DND-41 (cell line): Measurements from ENCODE around the gene PRPF6.

Source experiments
- ATAC-seq: fragments of 200-7000 bp; cut with Tn5 transposase; 3 replicates; pipeline ENCODE4 v1.9.1; 2021; ENCODE audit warnings: low read depth; ENCODE audit not compliant: insufficient read depth
- DNase-seq: peaks from one replicate; pipeline ENCODE4 v3.0.0-alpha.2; 2020
- H2AFZ ChIP-seq: 2 replicates; pipeline ENCODE4 v1.6.0; 2012; ENCODE audit warnings: low read depth, low read length
- H3K27ac ChIP-seq: 2 replicates; pipeline ENCODE4 v1.5.1; 2012; ENCODE audit warnings: low read length, inconsistent platforms
- H3K27me3 ChIP-seq: fragments of 200-600 bp; sonication (generic); 2 replicates; pipeline ENCODE4 v1.6.0; 2012; ENCODE audit warnings: low read length, mild to moderate bottlenecking, inconsistent platforms; ENCODE audit not compliant: insufficient read depth, poor library complexity
- H3K36me3 ChIP-seq: 2 replicates; pipeline ENCODE4 v1.5.1; 2012; ENCODE audit warnings: low read length, inconsistent platforms; ENCODE audit not compliant: insufficient read depth
- H3K4me1 ChIP-seq: 2 replicates; pipeline ENCODE4 v1.5.1; 2012; ENCODE audit warnings: mild to moderate bottlenecking, low read length; ENCODE audit not compliant: insufficient read depth
- H3K4me2 ChIP-seq: 2 replicates; pipeline ENCODE4 v1.6.0; 2012; ENCODE audit warnings: mild to moderate bottlenecking, moderate library complexity, low read length, inconsistent platforms; ENCODE audit not compliant: insufficient read depth
- H3K4me3 ChIP-seq, 2 experiments: fragments of 200-600 bp in 1 of 2; shearing (Covaris generic) in 1 of 2; 2 replicates each; pipeline ENCODE4 v1.5.1; 2012 to 2016; ENCODE audit warnings: inconsistent platforms in 2 of 2, low read length in 2 of 2, mild to moderate bottlenecking in 2 of 2, low read depth in 1 of 2, moderate library complexity in 1 of 2
- H3K79me2 ChIP-seq: 2 replicates; pipeline ENCODE4 v1.6.0; 2012; ENCODE audit warnings: low read length, inconsistent platforms; ENCODE audit not compliant: insufficient read depth
- H3K9ac ChIP-seq: 2 replicates; pipeline ENCODE4 v1.6.0; 2012; ENCODE audit warnings: low read depth, mild to moderate bottlenecking, inconsistent platforms, low read length, moderate library complexity
- H3K9me3 ChIP-seq: 2 replicates; pipeline ENCODE4 v1.5.1; 2012; ENCODE audit warnings: low read length, moderate library complexity, mild to moderate bottlenecking, inconsistent platforms; ENCODE audit not compliant: insufficient read depth, severe bottlenecking
- H4K20me1 ChIP-seq: 2 replicates; pipeline ENCODE4 v1.6.0; 2012; ENCODE audit warnings: low read length; ENCODE audit not compliant: insufficient read depth
- CTCF ChIP-seq: IDR thresholded peaks from 2 replicates; pipeline ENCODE4 v1.5.1; 2012; ENCODE audit warnings: borderline replicate concordance, low read length, moderate library complexity, mild to moderate bottlenecking; ENCODE audit not compliant: poor library complexity, severe bottlenecking; ENCODE audit errors: extremely low read depth
- EZH2 ChIP-seq: IDR thresholded peaks from 3 replicates; pipeline ENCODE4 v1.6.1; 2012; ENCODE audit warnings: borderline replicate concordance, low read depth, mild to moderate bottlenecking, moderate library complexity, low read length, inconsistent platforms; ENCODE audit not compliant: severe bottlenecking

The PRPF6 gene

GRCh38 chr20:63945921-63946920 lies 34.7 kb upstream of the PRPF6 start:
- Histone ChIP-seq H3K4me2 (no peak overlapping the region), H3K27me3 (no peaks in the 10 kb centered on the region), H2AFZ (no peak overlapping the region), H3K9me3 (no peaks in the 10 kb centered on the region), H3K27ac (no peak overlapping the region), H3K79me2 (peaks cover 75% of the 10 kb centered on the region), H3K4me1 (0 out of 2 replicates have a peak, but pooled peaks cover 3% of the 10 kb centered on the region), H3K4me3 (no peak overlapping the region), H4K20me1 (peaks cover 92% of the 10 kb centered on the region), H3K36me3 (peaks cover 65% of the 10 kb centered on the region), H3K9ac (no peak overlapping the region)
- no peak for ATAC-seq
- DNase-seq, result no peak
- TF ChIP-seq EZH2, result no peak

- Histone ChIP-seq H3K27ac (no peak overlapping the region), H3K79me2 (peaks cover 84% of the 10 kb centered on the region), H3K4me1 (0 out of 2 replicates have a peak, but pooled peaks cover 3% of the 10 kb centered on the region), H3K4me2 (no peak overlapping the region), H4K20me1 (peaks cover 95% of the 10 kb centered on the region), H3K27me3 (no peaks in the 10 kb centered on the region), H3K36me3 (peaks cover 60% of the 10 kb centered on the region), H3K9ac (no peak overlapping the region), H2AFZ (no peak overlapping the region), H3K4me3 (no peak overlapping the region), H3K9me3 (no peaks in the 10 kb centered on the region)
- no peak for TF ChIP-seq CTCF
- no peak for TF ChIP-seq EZH2
- ATAC-seq, result no peak
- no peak for DNase-seq
These were observed 33.8 kb upstream of the PRPF6 start for GRCh38 chr20:63946986-63947637.

- H3K9me3 ChIP-seq, result no peaks in the 10 kb centered on the region
- peak; percentile 36 for DNase-seq
- ATAC-seq, result no peak; the same call in 2 of the 3 replicates
- no peak overlapping the region for H2AFZ ChIP-seq
- no peak overlapping the region for H3K9ac ChIP-seq
- peaks cover 61% of the 10 kb centered on the region for H3K36me3 ChIP-seq
- 0 out of 2 replicates have a peak, but pooled peaks cover 3% of the 10 kb centered on the region for H3K4me1 ChIP-seq
- peaks cover 91% of the 10 kb centered on the region for H3K79me2 ChIP-seq
- H3K4me3 ChIP-seq, result no peak overlapping the region
- TF ChIP-seq EZH2, result no peak
- no peak for TF ChIP-seq CTCF
- H4K20me1 ChIP-seq, result peaks cover 95% of the 10 kb centered on the region
- no peaks in the 10 kb centered on the region for H3K27me3 ChIP-seq
- H3K4me2 ChIP-seq, result no peak overlapping the region
- H3K27ac ChIP-seq, result no peak overlapping the region
These were observed 33.1 kb upstream of the PRPF6 start for GRCh38 chr20:63947638-63948456.
